ENCODE measurements around the gene SNRPE. TPM values are rescaled to one million over a fixed set of nuclear protein-coding genes. Genes with fewer than 3 reads are reported as not detected.

The SNRPE gene
- 100 to 1,000 TPM in 2 of 9 donors, 10 to 100 TPM in 7; 30.1 to 141 (median 91.2) TPM for total RNA-seq
- polyA plus RNA-seq: 100 to 1,000 TPM in 1 of 3 donors, 10 to 100 TPM in 2; 54.5 to 146 (median 72.1) TPM
- long read RNA-seq, donor 1, transcript SNRPE-202 (5 exons, 942 nt): major isoform, 218 of 239 reads
- long read RNA-seq, donor 1, partial matches to known transcripts: 5 of 239 reads
- long read RNA-seq, donor 1, other reads (novel, unspliced or antisense): 7 of 239 reads
- long read RNA-seq, donor 2, transcript SNRPE-202 (5 exons, 942 nt): major isoform, 118 of 128 reads
- long read RNA-seq, donor 2, partial matches to known transcripts: 0 of 128 reads
- long read RNA-seq, donor 2, other reads (novel, unspliced or antisense): 5 of 128 reads
- long read RNA-seq, donor 3, transcript SNRPE-202 (5 exons, 942 nt): major isoform, 125 of 141 reads
- long read RNA-seq, donor 3, partial matches to known transcripts: 0 of 141 reads
- long read RNA-seq, donor 3, other reads (novel, unspliced or antisense): 9 of 141 reads
- long read RNA-seq, donor 4, transcript SNRPE-202 (5 exons, 942 nt): major isoform, 84 of 92 reads
- long read RNA-seq, donor 4, partial matches to known transcripts: 0 of 92 reads
- long read RNA-seq, donor 4, other reads (novel, unspliced or antisense): 3 of 92 reads
- long read RNA-seq, donor 5, transcript SNRPE-202 (5 exons, 942 nt): major isoform, 76 of 84 reads
- long read RNA-seq, donor 5, partial matches to known transcripts: 1 of 84 reads
- long read RNA-seq, donor 5, other reads (novel, unspliced or antisense): 6 of 84 reads
- long read RNA-seq, donor 6, transcript SNRPE-202 (5 exons, 942 nt): major isoform, 59 of 66 reads
- long read RNA-seq, donor 6, partial matches to known transcripts: 0 of 66 reads
- long read RNA-seq, donor 6, other reads (novel, unspliced or antisense): 6 of 66 reads
- long read RNA-seq, donor 7, transcript SNRPE-205 (5 exons, 532 nt): minor isoform, 5 of 115 reads
- long read RNA-seq, donor 7, transcript SNRPE-202 (5 exons, 942 nt): major isoform, 99 of 115 reads
- long read RNA-seq, donor 7, partial matches to known transcripts: 0 of 115 reads
- long read RNA-seq, donor 7, other reads (novel, unspliced or antisense): 7 of 115 reads
- long read RNA-seq, donor 8, transcript SNRPE-206 (4 exons, 967 nt): minor isoform, 5 of 157 reads
- long read RNA-seq, donor 8, transcript SNRPE-202 (5 exons, 942 nt): major isoform, 138 of 157 reads
- long read RNA-seq, donor 8, partial matches to known transcripts: 0 of 157 reads
- long read RNA-seq, donor 8, other reads (novel, unspliced or antisense): 7 of 157 reads
- long read RNA-seq, donor 9, transcript SNRPE-202 (5 exons, 942 nt): major isoform, 121 of 141 reads
- long read RNA-seq, donor 9, partial matches to known transcripts: 5 of 141 reads
- long read RNA-seq, donor 9, other reads (novel, unspliced or antisense): 6 of 141 reads
- long read RNA-seq, donor 10, transcript SNRPE-202 (5 exons, 942 nt): major isoform, 53 of 66 reads
- long read RNA-seq, donor 10, partial matches to known transcripts: 5 of 66 reads
- long read RNA-seq, donor 10, other reads (novel, unspliced or antisense): 0 of 66 reads

DNA sequence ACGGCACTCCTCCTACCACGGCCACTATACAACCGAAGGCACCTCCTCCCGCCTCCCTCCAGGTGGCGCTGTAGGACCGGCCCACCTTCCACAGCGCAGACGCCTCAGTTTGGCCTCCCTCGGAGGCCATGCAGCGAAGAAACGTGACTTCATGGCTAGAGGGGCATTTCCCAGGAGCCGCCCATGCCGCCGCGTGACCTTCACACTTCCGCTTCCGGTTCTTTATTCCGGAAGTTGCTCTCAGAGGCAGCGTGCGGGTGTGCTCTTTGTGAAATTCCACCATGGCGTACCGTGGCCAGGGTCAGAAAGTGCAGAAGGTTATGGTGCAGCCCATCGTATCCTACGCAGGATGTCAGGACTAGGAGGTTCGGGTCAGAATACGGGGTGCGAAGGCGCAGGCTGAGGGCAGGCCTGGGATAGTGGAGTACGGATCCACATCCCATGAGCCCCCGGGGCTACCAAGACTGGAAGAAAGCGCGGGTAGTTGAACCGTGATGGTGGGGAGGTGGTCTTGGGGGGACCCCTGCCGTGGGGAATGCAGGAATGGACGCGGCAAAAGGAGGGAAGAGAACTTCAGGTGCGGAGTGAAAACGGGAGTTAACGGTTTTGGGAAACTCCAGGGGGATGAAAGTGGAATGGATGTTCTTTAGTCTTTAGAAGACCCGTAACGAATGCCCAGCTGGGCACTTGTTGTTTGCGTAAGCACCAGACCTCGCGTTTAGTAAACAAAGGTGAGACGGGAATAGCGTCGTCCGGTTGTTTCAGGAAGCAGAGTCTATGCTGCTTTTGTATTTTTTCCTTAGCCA, at the start of gene SNRPE:
Gene SNRPE, plus strand, starts transcription at position 221 of the 806 bp plus-strand sequence. Its CDS starts 61 bp downstream, at position 282.
- peak; percentile 90 to 100 (median 98) for TF ChIP-seq CTCF (IDR thresholded peaks at IDR 0.05)
- peak in 1 of 2 donors; percentile 39 for TF ChIP-seq POLR2A (IDR thresholded peaks at IDR 0.05)
- no peaks in the 10 kb centered on the region for H3K27me3 ChIP-seq
- peak within 1 kb of the TSS in 4 of 5 donors; percentile 46 to 85 (median 76) for H3K27ac ChIP-seq
- peaks cover 0 to 31% of the 10 kb centered on the region in 2 donors for H3K36me3 ChIP-seq (replicated peaks in 1 of 2)
- intact Hi-C loops (cut with DNase I): loop anchor here in 1 of 2 donors (10.0 kb wide), 1 partner anchor 343 kb away; no protein-coding TSS in a partner anchor
- H3K9me3 ChIP-seq (replicated peaks in 1 of 3): no peaks in the 10 kb centered on the region
- peak; percentile 96 to 98 (median 97) for DNase-seq
- H3K4me3 ChIP-seq: peak within 1 kb of the TSS; percentile 36 to 91 (median 72)
- H3K4me1 ChIP-seq (replicated peaks in 1 of 2): peaks cover 15 to 18% of the 10 kb centered on the region in 2 donors
- WGBS, 4 donors: 0% methylated on average over 32 to 48 of the region's 48 CpGs

GRCh38 chr1:203813581-203814341, 47.6 kb upstream of the SNRPE start:
- no peak overlapping the region for H3K4me3 ChIP-seq
- H3K27me3 ChIP-seq: no peaks in the 10 kb centered on the region
- peaks cover 0 to 16% of the 10 kb centered on the region in 2 donors for H3K4me1 ChIP-seq (replicated peaks in 1 of 2)
- H3K36me3 ChIP-seq (replicated peaks in 1 of 2): peaks cover 0 to 32% of the 10 kb centered on the region in 2 donors
- no peak for DNase-seq
- WGBS, 4 donors: 91 to 98% (median 96%) methylated on average over 2 of the region's 2 CpGs
- no peaks in the 10 kb centered on the region for H3K9me3 ChIP-seq (replicated peaks in 1 of 3)
- TF ChIP-seq CTCF (IDR thresholded peaks at IDR 0.05) (no peak), POLR2A (IDR thresholded peaks at IDR 0.05) (no peak)
- intact Hi-C loops (cut with DNase I): no loop called here
- H3K27ac ChIP-seq: no peak overlapping the region

DNA sequence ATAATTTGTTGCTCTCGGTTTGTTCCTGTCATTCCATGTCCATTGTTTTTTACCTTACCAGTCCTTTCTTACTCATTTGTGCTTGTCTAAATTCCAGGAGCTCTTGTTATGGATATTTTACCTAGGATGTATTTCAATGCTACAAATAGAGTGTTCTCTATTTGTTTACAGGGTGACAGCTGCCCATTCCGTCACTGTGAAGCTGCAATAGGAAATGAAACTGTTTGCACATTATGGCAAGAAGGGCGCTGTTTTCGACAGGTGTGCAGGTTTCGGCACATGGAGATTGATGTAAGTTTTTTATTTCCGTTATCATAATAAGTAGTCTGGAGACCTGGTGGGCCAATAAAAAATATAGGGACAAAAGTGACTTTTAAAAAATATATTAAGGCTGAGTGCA, 43.0 kb upstream of the SNRPE start:
- no peak overlapping the region for H3K27ac ChIP-seq
- no peaks in the 10 kb centered on the region for H3K27me3 ChIP-seq
- peaks cover 0 to 8% of the 10 kb centered on the region in 2 donors for H3K4me1 ChIP-seq (replicated peaks in 1 of 2)
- intact Hi-C loops (cut with DNase I): no loop called here
- no peaks in the 10 kb centered on the region for H3K9me3 ChIP-seq (replicated peaks in 1 of 3)
- no peak for DNase-seq
- no peak for TF ChIP-seq CTCF (IDR thresholded peaks at IDR 0.05)
- no peak for TF ChIP-seq POLR2A (IDR thresholded peaks at IDR 0.05)
- H3K36me3 ChIP-seq (replicated peaks in 1 of 2): peaks cover 0 to 72% of the 10 kb centered on the region in 2 donors
- H3K4me3 ChIP-seq: no peak overlapping the region
- whole genome bisulfite sequencing, 4 donors: 91 to 97% (median 94%) methylated on average over 6 of the region's 6 CpGs

All from adrenal gland (tissue), 19 donors.